Measurements from ENCODE around the gene GADD45B. TPM values are rescaled to one million over a fixed set of nuclear protein-coding genes. Genes with fewer than 3 reads are reported as not detected.

The GADD45B gene
- total RNA-seq, 1 experiment from 2014 or later, result 16.2 TPM

GRCh38 chr19:2488942-2489731, 13.2 kb downstream of the GADD45B start:
- H2BK15ac ChIP-seq (ENCODE audit: low read depth, low read length), result no peak overlapping the region
- no peak overlapping the region for H2BK120ac ChIP-seq (ENCODE audit: low read depth, low read length, poor library complexity, severe bottlenecking)
- no peak overlapping the region for H3K4ac ChIP-seq (ENCODE audit: low read depth, low read length)
- no peaks in the 10 kb centered on the region for H3K79me1 ChIP-seq (ENCODE audit: insufficient read depth, low read depth, low read length, poor library complexity, severe bottlenecking)
- H2BK12ac ChIP-seq (ENCODE audit: insufficient read length, low read depth, low read length), result no peak overlapping the region
- TF ChIP-seq, protein P1, sequence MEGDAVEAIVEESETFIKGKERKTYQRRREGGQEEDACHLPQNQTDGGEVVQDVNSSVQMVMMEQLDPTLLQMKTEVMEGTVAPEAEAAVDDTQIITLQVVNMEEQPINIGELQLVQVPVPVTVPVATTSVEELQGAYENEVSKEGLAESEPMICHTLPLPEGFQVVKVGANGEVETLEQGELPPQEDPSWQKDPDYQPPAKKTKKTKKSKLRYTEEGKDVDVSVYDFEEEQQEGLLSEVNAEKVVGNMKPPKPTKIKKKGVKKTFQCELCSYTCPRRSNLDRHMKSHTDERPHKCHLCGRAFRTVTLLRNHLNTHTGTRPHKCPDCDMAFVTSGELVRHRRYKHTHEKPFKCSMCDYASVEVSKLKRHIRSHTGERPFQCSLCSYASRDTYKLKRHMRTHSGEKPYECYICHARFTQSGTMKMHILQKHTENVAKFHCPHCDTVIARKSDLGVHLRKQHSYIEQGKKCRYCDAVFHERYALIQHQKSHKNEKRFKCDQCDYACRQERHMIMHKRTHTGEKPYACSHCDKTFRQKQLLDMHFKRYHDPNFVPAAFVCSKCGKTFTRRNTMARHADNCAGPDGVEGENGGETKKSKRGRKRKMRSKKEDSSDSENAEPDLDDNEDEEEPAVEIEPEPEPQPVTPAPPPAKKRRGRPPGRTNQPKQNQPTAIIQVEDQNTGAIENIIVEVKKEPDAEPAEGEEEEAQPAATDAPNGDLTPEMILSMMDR (conservative IDR thresholded peaks at IDR 0.05), result no peak
- Mint-ChIP-seq H3K4me3 (peak overlapping the region; percentile 32 to 75), H3K27ac (no peak overlapping the region; a peak in 1 of 7 replicates), H3K36me3 (ENCODE audit: insufficient read depth in 1 of 3, low read depth in 3 of 3) (no peaks in the 10 kb centered on the region; a peak in 1 of 7 replicates), H3K4me1 (peaks cover 2 to 13% of the 10 kb centered on the region in 2 experiments; a peak in 2 of 4 replicates), H3K27me3 (ENCODE audit: low read depth) (peaks cover 66% of the 10 kb centered on the region), H3K9me3 (no peaks in the 10 kb centered on the region; a peak in 3 of 5 replicates)
- no peak overlapping the region for H3K18ac ChIP-seq (ENCODE audit: insufficient read length, low read depth, low read length)
- no peak overlapping the region for H3K27ac ChIP-seq (ENCODE audit: insufficient read length, low read depth, low read length)
- no peak overlapping the region for H3T11ph ChIP-seq (ENCODE audit: low read length)
- H3K23me2 ChIP-seq (ENCODE audit: insufficient read length, low read depth, low read length, poor library complexity, severe bottlenecking), result no peaks in the 10 kb centered on the region
- H3K9me3 ChIP-seq (ENCODE audit: control insufficient read depth, low read depth, low read length), result no peaks in the 10 kb centered on the region
- no peak overlapping the region for H2BK5ac ChIP-seq (ENCODE audit: insufficient read length, low read length)
- no peak overlapping the region for H2AFZ ChIP-seq (ENCODE audit: low read length)
- no peak overlapping the region for H4K91ac ChIP-seq (ENCODE audit: insufficient read length, low read depth, low read length)
- no peak overlapping the region for H4K5ac ChIP-seq (ENCODE audit: insufficient read length, low read depth, low read length)
- peaks cover 14% of the 10 kb centered on the region; the same call in 1 of the 2 replicates for H3K27me3 ChIP-seq (ENCODE audit: insufficient read depth, low read length)
- no peaks in the 10 kb centered on the region for H3K4me1 ChIP-seq (ENCODE audit: insufficient read depth, low read length)
- WGBS (ENCODE audit: extremely low coverage, insufficient read length, low lambda C conversion rate), result no CpG with 5 or more reads among the region's 78 CpGs
- H4K8ac ChIP-seq (replicated peaks; ENCODE audit: insufficient read length, low read depth, low read length), result no peak overlapping the region
- no peaks in the 10 kb centered on the region for H3K79me2 ChIP-seq (ENCODE audit: insufficient read depth, low read length)
- no peaks in the 10 kb centered on the region for H4K20me1 ChIP-seq (ENCODE audit: control insufficient read depth, insufficient read depth, insufficient read length)
- H2BK20ac ChIP-seq (ENCODE audit: low read depth, low read length, poor library complexity, severe bottlenecking), result no peak overlapping the region
- no peak overlapping the region for H3K23ac ChIP-seq (ENCODE audit: insufficient read length, low read depth, low read length)
- peak overlapping the region; percentile 30 for H3K4me2 ChIP-seq (ENCODE audit: insufficient read depth, insufficient read length, low read length)
- H3K14ac ChIP-seq (ENCODE audit: insufficient read depth, low read length), result no peak overlapping the region
- no peak overlapping the region for H2AK5ac ChIP-seq (ENCODE audit: insufficient read length, low read length)
- H3K9ac ChIP-seq (ENCODE audit: extremely low read depth, insufficient read length, low read length), result no peak overlapping the region
- DNase-seq, result no peak
- no peak overlapping the region for H3K56ac ChIP-seq (ENCODE audit: insufficient read length, low read depth, low read length)

Data from H9 (cell line).